Pancreas (tissue), 10 donors: ENCODE measurements around the gene B3GALT5. TPM values are rescaled to one million over a fixed set of nuclear protein-coding genes. Genes with fewer than 3 reads are reported as not detected.

Experiments used
- ATAC-seq, 4 donors: fragments of 200-7000 bp; cut with Tn5 transposase; one replicate each; pipeline versions ENCODE4 v1.8.0 to v1.9.1; 2020; ENCODE audit warnings: mild to moderate bottlenecking in 4 of 4, moderate library complexity in 4 of 4
- DNase-seq, 6 donors: peaks; one replicate each; pipeline ENCODE4 v3.0.0-alpha.2; 2020
- FAIRE-seq: peaks from 2 replicates; lab custom pipeline; 2012; peaks lifted over from hg19 to GRCh38; lab: Jason Lieb, UNC
- H3K27ac ChIP-seq, 4 donors: fragments of 200-600 bp; sonication (generic); 1 replicate in 3 of 4; 2 replicates in 1 of 4; pipeline versions ENCODE4 v1.5.0 to v1.8.0; 2020
- H3K27me3 ChIP-seq, 4 donors: fragments of 200-600 bp; one replicate each; pipeline ENCODE4 v1.8.0; 2021
- H3K36me3 ChIP-seq, 3 donors: fragments of 200-600 bp; sonication (generic) in 1 of 3; one replicate each; pipeline versions ENCODE4 v1.5.0 to v1.8.0; 2020 to 2021
- H3K4me1 ChIP-seq, 3 donors: fragments of 200-600 bp; one replicate each; pipeline ENCODE4 v1.8.0; 2021
- H3K4me3 ChIP-seq, 4 donors: fragments of 200-600 bp; sonication (generic) in 2 of 4; one replicate each; pipeline versions ENCODE4 v1.5.0 to v1.8.0; 2020 to 2021
- H3K9me3 ChIP-seq, 4 donors: fragments of 200-600 bp; one replicate each; pipeline ENCODE4 v1.8.0; 2021
- CTCF ChIP-seq, 4 donors: fragments of 200-600 bp; sonication (generic) in 3 of 4; IDR thresholded peaks; one replicate each; pipeline versions ENCODE4 v1.5.0 to v1.8.0; 2021; ENCODE audit warnings: antibody characterized with exemption in 4 of 4
- WGBS, 2 donors: extraction: QIAGEN DNeasy Blood & Tissue Kit; methylation state at CpG; one replicate each; pipeline ENCODE4 v1.1.7; 2013; 5-methylcytosine and 5-hydroxymethylcytosine counted together
- intact Hi-C, 3 donors: fragments of 100-400 bp; cut with DNase I; formaldehyde crosslinking; loops; one replicate each; pipeline versions ENCODE4 v1.11.1 to v1.14.2; 2022
- polyA plus RNA-seq, 2 donors: library from polyadenylated mRNA; stranded (reverse); fragments of 200-250 nt; gene quantifications; one replicate each; pipeline ENCODE4 v1.2.3, GENCODE V29; 2013
- total RNA-seq, 6 donors: library from RNA; stranded (reverse); fragmentation: NEBNext Ultra II Directional in 4 of 6; extraction: Animal tissue kit (Norgen Biotek cat#: 25700) in 4 of 6; gene quantifications; one replicate each; pipeline versions ENCODE4 v1.2.1 to v1.2.4, GENCODE V29; 2021 to 2023
- donor health status: healthy with polysubstance abuse.
- donor health status: DM: no; HTN: no; CAD: no; lungs with moderate emphysema.
- donor health status: DM: no; HTN: no; CAD: no.
- donor health status: control.
- donor health status: control.
- donor health status: Bipolar disorder and iron deficiency.
- donor health status: DM: yes; HTN: yes; CAD: no.
- donor health status: DM: no; HTN: no; CAD: no.
- donor health status: DM: no; HTN: no; CAD: no.
- donor health status: DM: yes; HTN: yes; CAD: no.

The B3GALT5 gene
- total RNA-seq (1 to 10 TPM; 3.0 to 8.1 (median 4.7) TPM), polyA plus RNA-seq (1 to 10 TPM; 2.0 to 2.6 TPM)

DNA sequence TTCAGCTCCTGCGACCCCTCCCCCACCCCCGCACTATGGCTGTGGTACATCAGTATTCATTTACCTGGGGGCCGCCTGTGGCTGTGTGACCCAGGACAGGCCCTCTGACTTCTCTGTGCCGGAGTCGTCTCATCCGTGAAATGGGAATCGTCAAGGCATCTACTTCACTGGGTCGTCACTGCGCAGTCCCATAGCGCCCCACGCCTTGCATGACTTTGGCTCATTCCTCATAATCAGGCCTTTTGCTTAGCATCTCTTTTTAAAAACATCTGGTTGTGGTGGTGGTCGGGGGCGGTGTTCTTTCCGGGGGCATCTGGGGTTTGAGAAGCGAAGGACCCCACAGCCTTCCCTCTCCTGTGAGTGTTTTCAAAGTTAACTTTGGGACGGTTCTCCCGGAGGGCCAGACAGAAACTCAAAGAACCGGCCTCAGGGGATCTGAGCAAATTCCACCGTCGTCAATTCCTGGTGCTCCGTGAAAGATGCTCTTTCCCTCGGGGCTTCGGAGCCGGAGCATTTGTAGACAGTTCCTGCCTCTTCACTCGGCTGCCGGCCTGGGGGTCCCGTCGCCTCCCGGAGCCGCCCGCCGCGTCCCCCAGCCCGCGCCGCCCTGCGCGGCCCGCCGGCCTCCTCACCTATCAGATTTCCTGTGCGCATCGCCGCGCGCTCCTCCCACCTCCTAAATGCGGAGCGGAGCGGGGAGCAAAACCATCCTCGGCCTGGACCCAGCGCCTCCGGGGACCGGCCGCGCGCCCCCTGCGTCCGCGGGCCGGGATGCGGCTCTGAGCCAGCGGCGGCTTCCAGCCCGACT lies at the start of gene B3GALT5:
Gene B3GALT5 (plus strand): TSS at position 708 of the 808 bp plus-strand sequence. CDS start 47,620 bp downstream, outside the sequence.
- peak in 5 of 6 donors; percentile 34 to 76 (median 49) for DNase-seq
- 11 to 13% methylated on average over 52 to 63 of the region's 63 CpGs for WGBS, 2 donors
- peak; percentile 15 to 72 (median 54) for ATAC-seq
- TF ChIP-seq CTCF (IDR thresholded peaks at IDR 0.05) = no peak
- no peak for FAIRE-seq
- intact Hi-C loops = no loop called here
- no peaks in the 10 kb centered on the region for H3K27me3 ChIP-seq
- peak within 1 kb of the TSS; percentile 27 to 72 (median 66) for H3K27ac ChIP-seq
- H3K36me3 ChIP-seq = no peaks in the 10 kb centered on the region
- H3K9me3 ChIP-seq = no peaks in the 10 kb centered on the region
- peak within 1 kb of the TSS in 3 of 4 donors; percentile 29 to 48 (median 40) for H3K4me3 ChIP-seq
- peaks cover 0 to 6% (median 0%) of the 10 kb centered on the region in 3 donors for H3K4me1 ChIP-seq

- no peak for TF ChIP-seq CTCF (IDR thresholded peaks at IDR 0.05)
- Histone ChIP-seq H3K36me3 (no peaks in the 10 kb centered on the region), H3K4me1 (peaks cover 0 to 7% (median 5%) of the 10 kb centered on the region in 3 donors), H3K9me3 (no peaks in the 10 kb centered on the region), H3K27ac (peak overlapping the region in 1 of 4 donors; percentile 35), H3K4me3 (no peak overlapping the region), H3K27me3 (no peaks in the 10 kb centered on the region)
- intact Hi-C loops = no loop called here
- 42 to 43% methylated on average over 3 of the region's 3 CpGs for WGBS, 2 donors
- ATAC-seq (peak; percentile 57 to 85 (median 78)), DNase-seq (peak; percentile 44 to 81 (median 76)), FAIRE-seq (no peak)
Measured at GRCh38 chr21:39564200-39564599, 48.5 kb upstream of the B3GALT5 start.

- Histone ChIP-seq H3K36me3 (no peaks in the 10 kb centered on the region), H3K4me1 (peaks cover 0 to 7% (median 5%) of the 10 kb centered on the region in 3 donors), H3K27ac (no peak overlapping the region), H3K27me3 (no peaks in the 10 kb centered on the region), H3K9me3 (no peaks in the 10 kb centered on the region), H3K4me3 (no peak overlapping the region)
- no peak for TF ChIP-seq CTCF (IDR thresholded peaks at IDR 0.05)
- intact Hi-C loops = no loop called here
- DNase-seq (no peak), FAIRE-seq (no peak), ATAC-seq (no peak)
- 89 to 92% methylated on average over 18 of the region's 18 CpGs for WGBS, 2 donors
Measured at GRCh38 chr21:39567180-39567972, 45.4 kb upstream of the B3GALT5 start.

- H3K27me3 ChIP-seq = no peaks in the 10 kb centered on the region
- no peak for FAIRE-seq
- intact Hi-C loops = no loop called here
- ATAC-seq = no peak
- no peaks in the 10 kb centered on the region for H3K36me3 ChIP-seq
- no peak for DNase-seq
- no peaks in the 10 kb centered on the region for H3K9me3 ChIP-seq
- H3K27ac ChIP-seq = no peak overlapping the region
- no peak overlapping the region for H3K4me3 ChIP-seq
- TF ChIP-seq CTCF (IDR thresholded peaks at IDR 0.05) = no peak
- WGBS, 2 donors = 84% methylated on average over 8 of the region's 8 CpGs
- H3K4me1 ChIP-seq = peaks cover 0 to 2% (median 0%) of the 10 kb centered on the region in 3 donors
Measured at GRCh38 chr21:39568361-39568760, 44.4 kb upstream of the B3GALT5 start.
